ELR (cell line): ENCODE results near the gene ADAR.
"Not testable (repeated sequence)": the region's sequence is repeated elsewhere in the genome, so short reads cannot be mapped to it uniquely, and the experiment has no call there.

Experiments used
- DNase-seq: peaks from one replicate; pipeline ENCODE4 v3.0.0-alpha.2; 2015; ENCODE audit warnings: low read depth

The ADAR gene, protein sequence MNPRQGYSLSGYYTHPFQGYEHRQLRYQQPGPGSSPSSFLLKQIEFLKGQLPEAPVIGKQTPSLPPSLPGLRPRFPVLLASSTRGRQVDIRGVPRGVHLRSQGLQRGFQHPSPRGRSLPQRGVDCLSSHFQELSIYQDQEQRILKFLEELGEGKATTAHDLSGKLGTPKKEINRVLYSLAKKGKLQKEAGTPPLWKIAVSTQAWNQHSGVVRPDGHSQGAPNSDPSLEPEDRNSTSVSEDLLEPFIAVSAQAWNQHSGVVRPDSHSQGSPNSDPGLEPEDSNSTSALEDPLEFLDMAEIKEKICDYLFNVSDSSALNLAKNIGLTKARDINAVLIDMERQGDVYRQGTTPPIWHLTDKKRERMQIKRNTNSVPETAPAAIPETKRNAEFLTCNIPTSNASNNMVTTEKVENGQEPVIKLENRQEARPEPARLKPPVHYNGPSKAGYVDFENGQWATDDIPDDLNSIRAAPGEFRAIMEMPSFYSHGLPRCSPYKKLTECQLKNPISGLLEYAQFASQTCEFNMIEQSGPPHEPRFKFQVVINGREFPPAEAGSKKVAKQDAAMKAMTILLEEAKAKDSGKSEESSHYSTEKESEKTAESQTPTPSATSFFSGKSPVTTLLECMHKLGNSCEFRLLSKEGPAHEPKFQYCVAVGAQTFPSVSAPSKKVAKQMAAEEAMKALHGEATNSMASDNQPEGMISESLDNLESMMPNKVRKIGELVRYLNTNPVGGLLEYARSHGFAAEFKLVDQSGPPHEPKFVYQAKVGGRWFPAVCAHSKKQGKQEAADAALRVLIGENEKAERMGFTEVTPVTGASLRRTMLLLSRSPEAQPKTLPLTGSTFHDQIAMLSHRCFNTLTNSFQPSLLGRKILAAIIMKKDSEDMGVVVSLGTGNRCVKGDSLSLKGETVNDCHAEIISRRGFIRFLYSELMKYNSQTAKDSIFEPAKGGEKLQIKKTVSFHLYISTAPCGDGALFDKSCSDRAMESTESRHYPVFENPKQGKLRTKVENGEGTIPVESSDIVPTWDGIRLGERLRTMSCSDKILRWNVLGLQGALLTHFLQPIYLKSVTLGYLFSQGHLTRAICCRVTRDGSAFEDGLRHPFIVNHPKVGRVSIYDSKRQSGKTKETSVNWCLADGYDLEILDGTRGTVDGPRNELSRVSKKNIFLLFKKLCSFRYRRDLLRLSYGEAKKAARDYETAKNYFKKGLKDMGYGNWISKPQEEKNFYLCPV

DNA sequence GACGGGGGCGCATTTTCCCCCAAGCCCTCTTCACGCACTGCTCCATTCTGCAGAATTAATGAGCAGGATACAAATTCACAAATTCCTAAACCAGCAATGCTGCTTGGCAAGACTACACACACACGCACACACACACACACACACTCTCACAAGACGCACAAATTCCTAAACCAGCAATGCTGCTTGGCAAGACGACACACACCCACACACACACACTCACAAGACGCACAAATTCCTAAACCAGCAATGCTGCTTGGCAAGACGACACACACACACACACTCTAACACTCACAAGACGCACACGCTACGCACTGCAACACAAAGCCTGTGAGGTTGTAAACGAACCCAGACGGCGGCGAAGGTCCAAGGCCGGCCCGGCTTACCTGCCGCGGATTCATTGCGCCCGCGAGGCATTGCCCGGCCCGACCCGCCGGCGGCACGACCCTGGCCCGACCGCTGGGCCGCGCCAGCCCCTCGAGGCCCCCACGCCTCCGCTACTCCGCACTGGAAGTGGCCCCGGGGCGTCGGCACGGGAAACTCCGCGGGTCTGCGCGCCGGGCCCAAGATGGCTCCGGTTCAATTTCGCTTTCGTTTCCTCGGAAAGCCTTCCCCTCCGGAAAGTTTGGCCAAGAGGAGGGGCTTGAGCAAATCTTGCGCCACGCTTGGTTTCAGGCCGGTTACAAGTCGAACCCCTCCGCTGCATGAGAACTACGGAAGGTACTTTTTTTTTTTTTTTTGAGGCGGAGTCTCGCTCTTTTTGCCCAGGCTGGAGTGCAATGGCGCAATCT, at the start of gene ADAR:
ADAR (minus strand) TSS at position 578 of the 788 bp plus-strand sequence; CDS start at position 398, 180 bp downstream.
- DNase-seq, result peak; percentile 99

DNA sequence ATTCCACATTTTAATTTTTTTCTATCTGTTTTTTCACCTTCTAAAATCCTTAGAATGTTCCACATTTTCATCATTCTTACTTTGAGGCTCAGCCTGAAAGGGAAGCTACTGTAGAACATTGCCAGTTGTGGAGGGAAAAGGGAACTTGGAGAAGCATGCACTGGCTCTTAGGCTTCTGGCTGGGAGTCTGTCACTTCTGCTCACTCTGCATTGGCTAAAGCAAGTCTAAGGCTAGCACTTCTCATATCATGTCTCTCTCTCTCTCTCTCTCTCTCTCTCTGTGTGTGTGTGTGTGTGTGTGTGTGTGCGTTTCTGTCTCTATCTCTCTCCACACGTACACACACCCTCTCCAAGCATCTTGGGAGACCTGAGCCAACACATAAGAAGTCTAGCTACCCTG, 49.6 kb upstream of the ADAR start:
- no peak for DNase-seq

DNA sequence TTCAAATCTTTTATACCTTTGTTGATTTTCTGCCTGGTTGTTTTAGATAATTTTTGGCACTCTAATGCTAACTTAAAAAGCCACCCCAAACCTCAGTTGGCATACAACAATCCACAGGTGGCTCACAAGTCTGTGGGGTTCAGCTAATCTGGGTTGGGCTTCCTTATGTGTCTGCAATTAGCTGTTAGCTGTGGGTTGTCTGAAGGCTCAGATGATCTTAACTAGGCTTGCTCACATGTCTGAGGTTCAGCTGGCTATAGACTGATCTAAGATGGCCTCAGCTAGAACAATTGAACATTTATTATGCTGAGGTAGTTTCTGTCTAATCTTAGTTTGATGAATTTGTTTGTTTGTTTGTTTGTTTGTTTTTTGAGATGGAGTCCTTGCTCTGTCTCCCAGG, 44.9 kb upstream of the ADAR start:
- no peak for DNase-seq

DNA sequence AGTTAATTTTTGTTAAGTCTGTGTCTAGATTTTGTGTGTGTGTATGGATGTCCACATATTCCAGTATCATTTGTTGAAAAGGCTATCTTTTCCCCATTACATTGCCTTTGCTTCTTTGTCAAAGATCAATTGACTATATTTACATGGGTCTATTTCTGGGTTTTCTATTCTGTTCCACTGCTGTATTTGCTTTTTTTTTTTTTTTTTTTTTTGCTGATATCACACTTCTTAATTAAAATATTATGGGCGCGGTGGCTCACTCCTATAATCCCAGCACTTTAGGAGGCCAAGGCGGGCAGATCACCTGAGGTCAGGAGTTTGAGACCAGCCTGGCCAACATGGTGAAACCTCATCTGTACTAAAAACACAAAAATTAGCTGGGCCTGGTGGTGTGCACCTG, 36.7 kb upstream of the ADAR start:
- not testable (repeated sequence) for DNase-seq

DNA sequence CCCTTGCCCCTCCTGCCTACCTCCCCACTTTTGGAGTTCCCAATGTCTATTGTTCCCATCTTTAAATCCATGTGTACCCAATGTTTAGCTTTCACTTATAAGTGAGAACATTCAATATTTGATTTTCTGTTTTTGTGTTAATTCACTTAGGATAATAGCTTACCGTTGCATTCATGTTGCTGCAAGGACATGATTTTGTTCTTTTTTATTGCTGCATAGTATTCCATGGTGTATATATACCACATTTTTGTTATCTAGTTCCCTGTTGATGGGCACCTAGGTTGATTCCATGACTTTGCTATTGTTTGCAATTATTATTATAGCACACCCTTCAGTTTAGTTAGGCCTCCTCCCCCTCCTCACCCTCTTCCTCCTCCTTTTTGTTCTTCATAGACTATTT, 33.5 kb upstream of the ADAR start:
- no peak for DNase-seq

DNA sequence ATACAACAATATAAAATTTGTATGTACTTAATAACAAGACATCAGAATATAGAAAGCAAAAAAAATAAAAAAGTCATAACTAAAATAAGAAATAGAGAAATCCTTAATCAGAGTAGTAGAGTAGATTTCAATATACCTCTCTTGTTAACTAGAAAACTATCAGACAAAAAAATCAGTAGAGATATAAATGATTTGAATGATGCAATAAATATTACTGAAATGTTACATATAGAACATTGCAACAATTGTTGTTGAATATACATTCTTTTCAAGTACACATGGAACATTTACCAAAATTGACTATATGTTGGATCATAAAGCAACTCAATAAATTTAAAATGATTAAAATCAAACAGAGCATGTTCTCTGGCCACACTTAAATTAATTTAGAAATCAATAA, 31.9 kb upstream of the ADAR start:
- no peak for DNase-seq

DNA sequence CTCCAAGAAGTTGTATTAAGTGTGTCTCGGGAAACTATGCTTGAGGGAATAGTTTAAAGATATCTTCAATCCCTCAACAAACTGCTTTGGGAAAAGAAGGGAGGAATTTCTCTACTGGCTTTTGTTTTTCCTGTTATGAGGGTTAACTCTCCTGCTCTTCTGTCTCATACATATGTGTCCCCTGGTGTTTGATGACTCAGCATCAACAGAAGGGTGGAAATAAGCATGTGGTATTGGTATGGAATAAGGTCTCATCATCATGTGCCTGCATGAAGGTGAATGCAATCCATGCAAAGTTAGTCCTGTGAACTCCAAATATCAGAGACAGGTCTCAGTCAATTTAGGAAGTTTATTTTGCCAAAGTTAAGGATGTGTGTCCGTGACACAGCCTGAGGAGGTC, 27.2 kb upstream of the ADAR start:
- no peak for DNase-seq

DNA sequence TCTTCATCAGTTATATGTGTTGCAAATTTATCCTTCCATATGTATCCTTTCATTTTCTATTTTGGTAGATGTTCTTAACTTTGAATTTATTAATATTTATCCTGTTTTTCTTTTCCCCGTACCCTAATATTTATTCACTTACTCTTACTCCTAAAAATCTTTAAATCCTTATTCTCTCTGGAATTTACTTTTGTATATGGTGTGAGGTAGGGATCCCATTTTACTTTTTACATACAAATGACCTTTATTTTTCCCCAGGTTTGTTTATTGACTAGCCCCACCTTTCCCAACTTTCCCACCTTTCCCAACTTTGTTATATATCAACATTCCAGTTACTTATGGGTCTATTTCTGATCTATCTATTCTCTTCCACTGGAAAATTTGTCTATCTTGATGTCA, 21.7 kb upstream of the ADAR start:
- DNase-seq, result no peak

DNA sequence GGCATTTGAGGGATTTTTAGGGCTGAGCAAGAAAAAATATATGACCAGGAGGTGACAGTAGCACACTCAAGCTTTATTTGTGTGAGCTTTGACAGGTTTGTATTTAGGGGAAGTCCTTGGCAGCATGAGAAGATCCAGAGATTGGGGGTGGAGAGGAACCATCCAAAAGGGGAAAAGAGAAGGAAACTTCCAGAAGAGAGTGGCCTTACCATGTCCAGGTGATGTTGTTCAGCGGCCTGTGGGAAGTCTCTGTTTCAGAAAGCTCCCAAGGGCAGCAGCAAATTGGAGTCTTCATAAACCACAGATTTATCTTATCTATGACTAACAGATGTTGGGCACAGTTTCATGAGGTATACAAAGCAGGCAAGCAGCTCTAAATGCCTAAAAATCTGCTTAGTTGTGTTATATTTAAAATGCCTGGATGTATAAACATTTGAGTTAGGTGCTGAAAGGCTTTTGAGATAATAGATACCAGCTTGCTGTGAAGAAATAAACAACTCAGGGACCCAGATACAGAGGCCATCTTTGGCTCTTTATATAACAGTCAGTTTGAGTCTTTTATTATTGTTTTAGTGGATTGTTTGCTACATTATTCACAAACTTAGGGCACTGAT, 21.2 kb upstream of the ADAR start:
- no peak for DNase-seq

DNA sequence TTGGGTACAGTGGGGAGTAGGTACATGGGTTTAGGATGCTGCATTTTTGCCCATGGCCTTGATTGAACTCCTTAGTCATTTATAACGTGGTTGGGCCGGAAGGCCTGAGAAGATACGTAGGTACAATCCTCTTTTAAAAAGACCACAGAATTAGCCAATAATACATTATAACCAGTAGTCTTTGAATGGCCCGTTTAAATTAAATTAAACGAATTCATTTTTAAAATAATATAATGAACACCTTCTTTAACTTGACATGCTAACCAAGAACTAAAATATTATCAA, 20.1 kb upstream of the ADAR start:
- DNase-seq, result no peak

DNA sequence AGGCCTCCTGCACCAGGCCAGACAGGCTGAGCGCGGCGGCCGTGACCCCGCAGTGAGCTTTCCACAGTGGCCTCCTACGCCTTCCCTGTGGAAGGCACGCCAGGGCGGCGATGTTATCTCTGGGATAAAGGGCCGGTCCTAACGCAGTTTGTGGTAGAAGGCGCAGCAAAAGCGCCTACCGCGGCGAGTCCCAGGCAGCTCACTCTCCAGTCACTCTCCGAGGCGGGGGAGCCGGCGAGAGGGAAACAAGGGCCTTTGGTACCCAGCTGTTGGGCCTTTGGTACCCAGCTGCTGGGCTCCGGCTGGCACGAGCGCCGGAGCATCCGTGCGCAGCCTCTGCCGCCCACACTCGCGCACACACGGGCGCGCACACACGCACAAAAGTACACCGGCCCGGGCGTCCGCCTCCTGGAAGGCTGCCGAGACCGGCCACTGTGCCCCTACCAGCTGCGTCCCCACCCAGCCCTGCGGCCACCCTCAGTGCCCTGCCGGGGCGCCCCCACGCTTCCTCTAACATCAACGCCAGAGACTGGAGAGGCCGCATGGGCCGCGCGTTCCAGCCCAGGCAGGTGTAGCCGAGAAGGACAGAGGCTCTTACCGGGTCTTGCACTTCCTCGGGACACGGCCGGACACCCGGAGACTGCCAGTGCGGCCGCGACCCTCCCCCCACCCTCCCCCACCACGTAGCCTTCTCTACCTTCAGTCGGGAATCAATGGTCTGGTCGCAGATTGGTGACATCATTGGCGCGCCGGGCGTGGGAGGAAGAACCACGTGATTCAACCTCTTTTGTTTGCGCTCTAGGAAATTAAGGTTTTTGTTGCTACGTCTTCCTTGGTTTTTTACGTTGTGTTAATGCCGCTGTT, 19.5 kb upstream of the ADAR start:
- DNase-seq, result peak; percentile 91

DNA sequence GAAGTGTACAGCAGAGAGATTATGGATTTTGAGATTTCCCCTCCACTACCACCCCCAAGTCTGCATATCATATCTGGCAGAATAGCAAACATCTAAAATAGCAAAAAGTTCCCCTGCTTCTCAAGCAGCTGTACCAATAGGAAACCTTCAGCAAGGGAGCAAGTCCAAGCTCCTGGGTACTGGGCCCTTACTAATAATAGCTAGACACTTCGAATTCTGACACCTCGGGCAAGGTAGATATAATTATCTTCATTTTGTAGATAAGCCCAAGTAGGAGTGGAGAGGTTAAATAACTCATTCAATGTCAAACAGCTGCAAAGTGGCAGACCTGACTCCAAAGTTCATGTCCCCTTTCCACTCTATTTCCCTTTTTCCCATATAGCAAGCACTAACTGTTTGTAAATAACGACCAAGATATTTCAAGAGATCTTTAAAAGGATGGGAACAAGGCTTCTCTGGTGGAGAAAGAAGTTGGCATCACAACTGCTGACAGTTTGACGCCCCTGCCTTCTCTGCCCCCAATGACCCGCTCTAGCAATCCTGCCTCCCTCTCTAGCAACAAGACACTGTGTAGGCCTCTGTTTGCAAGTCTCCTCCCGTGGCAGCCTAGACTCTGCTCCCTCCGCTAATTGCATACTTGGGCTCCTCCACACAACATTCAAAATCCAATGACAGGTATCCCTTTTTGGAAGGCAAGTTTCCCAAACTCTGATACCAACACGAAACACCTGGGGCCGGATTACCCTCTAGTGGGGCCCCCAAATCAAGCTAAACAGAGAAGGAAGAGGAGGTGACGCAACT, 18.7 kb upstream of the ADAR start:
- peak; percentile 32 for DNase-seq

DNA sequence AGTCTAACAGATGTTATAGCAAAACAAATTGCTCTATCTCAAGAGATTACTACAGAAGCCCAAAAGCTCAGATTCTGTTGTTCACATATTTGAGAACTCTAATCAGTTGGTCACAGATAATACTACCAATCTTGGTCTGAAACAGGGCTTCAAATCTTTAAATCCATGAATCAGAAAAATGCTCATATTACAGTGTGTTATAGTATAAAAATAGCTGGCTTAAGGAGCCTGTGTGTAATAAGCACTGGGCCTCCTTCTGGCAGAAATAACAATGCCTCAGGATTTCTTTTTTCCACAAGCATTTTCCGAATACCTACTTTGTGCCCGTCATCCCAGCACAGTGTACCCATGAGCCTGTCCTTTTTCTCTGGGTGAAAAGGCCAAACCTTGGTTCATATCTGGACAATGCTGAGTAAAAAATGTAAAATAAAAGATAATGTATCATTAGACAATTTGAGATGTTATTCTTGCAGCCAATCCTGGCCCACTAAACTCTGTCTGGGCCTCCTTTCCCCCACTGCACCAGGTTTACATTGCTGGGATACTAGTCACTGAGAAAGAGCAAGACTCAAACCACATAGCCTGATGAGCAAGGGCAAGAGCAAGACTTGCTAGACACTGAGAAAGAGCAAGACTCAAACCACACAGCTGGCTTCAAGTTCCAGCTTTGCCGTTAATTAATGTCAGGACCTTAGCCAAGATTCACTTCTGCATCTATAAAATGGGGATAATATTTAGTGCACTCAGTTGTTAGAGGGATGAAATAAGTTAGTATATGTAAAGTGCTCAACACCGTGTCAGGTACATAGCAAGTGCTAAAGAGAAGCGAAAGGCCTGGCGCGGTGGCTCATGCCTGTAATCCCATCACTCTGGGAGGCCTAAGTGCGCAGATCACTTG, 17.0 kb upstream of the ADAR start:
- peak; percentile 72 for DNase-seq

DNA sequence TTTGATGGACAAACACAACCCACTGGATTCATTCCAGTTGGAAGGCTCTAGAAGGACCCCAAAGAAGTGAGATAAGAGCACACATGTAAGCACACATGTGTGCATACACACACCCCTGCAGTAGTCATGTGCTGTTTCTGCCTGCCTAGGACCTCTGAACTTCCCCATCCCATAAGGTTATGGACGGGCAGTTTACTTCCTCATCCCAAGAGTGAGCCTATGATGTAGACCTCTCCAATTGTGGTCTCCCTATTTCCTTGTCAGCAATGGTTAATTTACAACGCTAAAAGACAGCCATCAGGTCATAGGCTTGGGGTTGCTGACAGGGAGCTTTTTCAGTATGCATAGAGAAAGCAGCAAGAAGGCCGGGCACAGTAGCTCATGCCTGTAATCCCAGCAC, 15.4 kb upstream of the ADAR start:
- no peak for DNase-seq

DNA sequence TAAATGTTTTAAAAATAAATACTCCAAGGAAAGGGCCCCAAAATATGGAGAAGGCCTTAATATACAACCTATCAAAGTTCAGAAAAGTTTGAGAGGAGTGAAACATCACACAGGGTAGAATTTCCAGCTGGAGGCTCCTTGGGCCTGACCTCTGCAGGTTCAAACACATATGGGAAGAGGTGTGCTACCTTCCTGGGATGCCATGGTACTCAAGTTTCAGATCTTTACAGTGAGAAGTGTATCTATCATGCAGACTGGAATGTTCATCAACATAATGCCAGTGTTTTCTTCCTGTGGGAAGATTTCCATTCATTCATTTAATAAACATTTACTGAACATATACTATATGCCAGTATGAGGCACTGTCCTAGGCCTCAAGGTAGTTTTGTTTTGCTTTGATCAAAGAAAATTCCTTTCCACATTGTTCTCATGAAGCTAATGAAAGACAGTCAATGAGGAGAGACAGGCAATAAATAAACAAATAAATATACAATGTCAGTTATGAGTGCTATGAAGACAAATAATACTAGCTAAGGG, 14.6 kb upstream of the ADAR start:
- no peak for DNase-seq

DNA sequence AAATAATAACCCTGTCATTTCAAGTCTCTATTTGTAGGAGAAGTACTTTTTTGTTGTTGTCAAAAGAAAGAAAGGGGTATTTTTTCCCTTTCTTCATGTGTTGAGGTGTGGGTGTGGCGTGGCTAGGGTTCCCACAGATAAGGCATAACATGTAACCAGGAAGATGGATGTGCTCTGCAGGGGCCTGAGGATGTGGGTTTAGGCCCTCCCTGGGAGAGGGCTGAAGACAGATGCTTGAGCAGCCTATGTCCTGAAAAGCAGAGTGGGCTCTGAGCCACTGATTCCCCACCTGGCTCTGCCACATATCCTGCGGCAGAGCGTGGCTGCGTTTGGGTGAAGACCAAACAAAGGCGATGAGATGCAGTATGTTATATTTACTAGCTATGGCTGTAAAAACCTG, 13.9 kb upstream of the ADAR start:
- DNase-seq, result no peak

DNA sequence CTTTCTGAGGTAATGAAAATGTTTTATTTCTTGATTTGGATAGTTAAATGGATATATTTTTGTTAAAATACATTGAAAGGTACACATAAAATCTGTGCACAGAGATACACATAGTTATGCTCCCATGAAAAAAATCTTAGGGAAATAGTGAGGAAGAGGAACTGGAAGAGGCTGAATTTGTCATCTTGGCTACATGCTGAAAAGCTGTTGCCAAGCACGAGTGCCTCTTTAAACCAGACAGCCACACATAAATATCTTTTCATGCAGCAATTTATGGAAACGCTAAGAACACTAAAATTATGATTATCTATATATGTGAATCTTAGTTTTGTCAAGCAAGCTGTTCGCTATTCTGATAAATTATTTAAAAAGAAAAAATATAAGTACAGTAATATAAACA, 12.8 kb upstream of the ADAR start:
- no peak for DNase-seq

DNA sequence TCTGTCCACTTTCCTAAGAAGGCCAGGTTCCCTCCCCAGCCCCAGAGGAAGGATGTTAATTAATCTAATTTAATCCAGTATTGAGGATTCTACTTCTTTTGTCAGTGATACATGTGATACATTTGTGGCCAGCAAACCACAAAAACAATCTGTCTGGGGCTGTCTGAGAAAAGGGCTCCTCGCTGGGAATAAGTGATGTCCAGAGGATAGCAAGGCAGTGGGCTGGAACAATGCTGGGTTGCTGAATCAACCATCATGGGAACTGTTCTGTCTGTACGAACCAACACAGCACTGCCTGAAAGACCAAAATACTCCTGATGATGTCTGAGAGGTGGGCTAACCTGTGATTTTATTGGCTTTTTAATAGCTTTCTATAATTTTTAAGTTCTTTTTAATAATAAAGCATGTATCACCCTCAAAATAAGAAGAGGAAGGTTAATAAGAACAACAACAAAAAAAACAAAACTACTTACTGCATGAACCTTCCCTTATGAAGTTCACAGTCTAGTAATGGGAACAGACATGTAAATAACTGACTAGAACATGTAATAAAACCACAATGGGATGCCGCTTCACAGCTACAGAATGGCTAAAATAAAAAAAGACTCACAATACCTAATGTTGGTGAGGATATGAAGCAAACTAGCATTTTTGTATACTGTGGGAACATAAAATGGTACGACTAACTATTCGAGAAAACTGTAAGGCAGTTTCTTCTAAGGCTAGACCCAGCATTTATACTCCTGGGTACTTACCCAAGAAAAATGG, 11.4 kb upstream of the ADAR start:
- no peak for DNase-seq
